NK-92 treated with Interleukin-12 subunit alpha and Interleukin-12 subunit beta, amount 100 ng/mL, for 24 hours (cell line): ENCODE data around the gene CHRM5.
A peak's percentile ranks its signal among the peaks of the same experiment; 100 is the strongest.

Source experiments
- DNase-seq: peaks from one replicate; lab custom pipeline; 2025; lab: John Stamatoyannopoulos, UW

The CHRM5 gene

GRCh38 chr15:34101366-34102174 is 133.3 kb downstream of the CHRM5 start, which contains the start of the genes EMC7 and PGBD4:
TSS of gene EMC7 (minus strand) at chr15:34101862. CDS start at chr15:34101839, 23 bp downstream.
TSS of gene PGBD4 (plus strand) at chr15:34102083. CDS start at chr15:34102532, 449 bp downstream.
- DNase-seq = peak; percentile 98

DNA sequence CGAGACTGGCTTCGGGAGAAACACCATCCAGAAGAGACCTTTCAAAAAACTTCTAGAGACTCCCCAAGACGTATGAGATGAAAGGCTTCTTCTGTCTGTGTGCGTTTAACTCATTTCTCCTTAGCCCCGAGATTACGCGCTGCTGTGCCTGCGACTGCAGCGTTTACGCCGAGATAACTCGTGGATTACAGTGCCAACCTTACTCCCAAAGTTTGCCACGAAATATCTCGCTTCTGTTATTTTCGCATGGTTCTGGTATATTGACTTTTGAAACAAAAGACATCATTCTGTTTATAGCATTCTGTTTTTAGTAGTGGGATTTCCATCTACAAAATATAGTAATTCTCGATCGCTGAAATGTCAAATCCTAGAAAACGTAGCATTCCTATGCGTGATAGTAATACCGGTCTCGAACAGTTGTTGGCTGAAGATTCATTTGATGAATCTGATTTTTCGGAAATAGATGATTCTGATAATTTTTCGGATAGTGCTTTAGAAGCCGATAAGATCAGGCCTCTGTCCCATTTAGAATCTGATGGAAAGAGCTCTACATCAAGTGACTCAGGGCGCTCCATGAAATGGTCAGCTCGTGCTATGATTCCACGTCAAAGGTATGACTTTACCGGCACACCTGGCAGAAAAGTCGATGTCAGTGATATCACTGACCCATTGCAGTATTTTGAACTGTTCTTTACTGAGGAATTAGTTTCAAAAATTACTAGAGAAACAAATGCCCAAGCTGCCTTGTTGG is 134.1 kb downstream of the CHRM5 start:
- no peak for DNase-seq

DNA sequence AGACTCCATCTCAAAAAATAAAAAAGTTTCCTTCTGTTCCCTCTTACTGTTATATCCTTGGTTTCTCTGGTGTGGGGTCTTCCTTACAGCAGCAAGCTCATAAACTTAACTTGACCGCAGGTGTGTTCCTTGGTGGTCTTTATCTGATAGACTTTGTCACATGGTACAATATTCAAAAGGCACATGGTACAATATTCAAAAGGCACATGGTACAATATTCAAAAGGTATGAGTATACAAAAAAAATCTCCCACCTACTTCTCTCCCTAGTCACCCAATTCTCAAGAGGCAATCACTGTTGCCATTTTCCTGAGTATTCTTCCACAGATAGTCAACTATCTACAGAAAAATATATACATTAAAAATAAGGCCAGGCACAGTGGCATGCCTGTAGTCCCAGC is 138.1 kb downstream of the CHRM5 start:
- no peak for DNase-seq

DNA sequence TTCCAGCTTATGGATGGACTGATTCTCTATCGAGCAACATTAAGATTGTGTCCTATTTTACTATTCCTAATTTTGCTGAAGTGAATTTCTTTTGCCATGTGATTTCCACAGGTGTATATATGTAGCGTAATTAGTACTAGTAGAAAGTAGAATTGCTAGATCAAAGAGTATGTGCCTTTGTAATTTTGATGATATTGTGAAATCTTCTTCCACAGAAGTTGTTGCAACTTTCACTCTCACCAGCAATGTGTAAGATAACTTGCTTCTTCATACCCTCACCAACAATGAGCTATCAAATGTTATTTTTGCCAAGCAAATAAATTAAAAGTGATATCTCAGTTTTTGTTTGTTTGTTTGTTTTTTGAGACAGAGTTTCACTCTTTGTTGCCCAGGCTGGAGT is 139.0 kb downstream of the CHRM5 start:
- DNase-seq = no peak

DNA sequence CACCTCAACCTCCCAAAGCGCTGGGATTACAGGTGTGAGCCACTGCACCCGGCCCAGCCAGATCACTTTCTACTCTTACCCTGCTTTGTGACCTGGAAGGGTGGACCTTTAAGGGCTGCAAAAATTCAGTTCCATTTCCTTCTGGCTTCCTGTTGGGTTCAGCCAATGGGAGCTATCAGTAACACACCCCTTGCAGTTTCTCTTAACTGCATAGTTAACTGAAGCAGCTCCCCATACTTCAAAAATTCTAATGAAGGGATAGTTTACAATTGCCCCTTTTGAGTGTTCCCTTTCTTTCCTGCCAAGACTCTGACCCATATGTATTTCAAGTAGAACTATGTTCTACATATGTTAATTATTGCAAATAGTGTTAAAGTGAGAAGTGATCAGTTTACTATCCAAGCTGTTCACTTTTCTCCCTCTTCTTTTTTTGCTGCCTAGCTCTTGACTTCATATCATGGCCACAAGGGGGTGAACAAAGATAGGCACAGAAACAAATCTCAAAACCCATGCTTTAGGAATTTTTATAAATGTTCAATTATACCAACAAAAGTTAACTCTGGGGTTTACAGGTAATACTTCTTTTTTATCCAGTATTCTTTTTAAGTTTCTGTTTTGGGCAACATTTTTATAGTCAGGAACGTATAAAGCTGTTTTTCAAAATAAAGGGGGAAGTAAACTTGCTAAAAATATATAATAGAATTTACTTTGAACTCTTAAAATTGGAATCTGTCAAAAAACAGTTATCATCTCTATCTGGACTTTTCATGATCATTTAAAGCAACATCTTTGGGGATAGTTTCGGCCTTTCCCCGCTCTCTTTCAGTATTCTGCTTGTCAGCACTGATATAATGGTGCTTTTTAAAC is 141.7 kb downstream of the CHRM5 start:
- DNase-seq = no peak

DNA sequence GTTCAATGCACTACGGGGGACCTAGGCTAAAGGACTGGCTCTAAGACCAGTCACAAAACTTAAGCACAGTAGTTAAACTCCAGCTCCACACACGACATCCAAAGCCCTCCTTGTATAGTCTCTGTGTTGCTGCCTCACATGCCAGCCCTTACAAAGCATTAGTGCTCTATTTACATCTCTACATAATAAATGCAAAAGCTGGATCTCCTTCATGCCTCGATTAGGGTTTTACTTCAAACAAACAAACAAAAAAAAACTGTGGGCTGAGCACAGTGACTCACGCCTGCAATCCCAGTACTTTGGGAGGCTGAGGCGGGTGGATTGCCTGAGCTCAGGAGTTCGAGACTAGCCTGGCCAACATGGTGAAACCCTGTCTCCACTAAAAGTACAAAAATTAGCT is 143.2 kb downstream of the CHRM5 start:
- no peak for DNase-seq

DNA sequence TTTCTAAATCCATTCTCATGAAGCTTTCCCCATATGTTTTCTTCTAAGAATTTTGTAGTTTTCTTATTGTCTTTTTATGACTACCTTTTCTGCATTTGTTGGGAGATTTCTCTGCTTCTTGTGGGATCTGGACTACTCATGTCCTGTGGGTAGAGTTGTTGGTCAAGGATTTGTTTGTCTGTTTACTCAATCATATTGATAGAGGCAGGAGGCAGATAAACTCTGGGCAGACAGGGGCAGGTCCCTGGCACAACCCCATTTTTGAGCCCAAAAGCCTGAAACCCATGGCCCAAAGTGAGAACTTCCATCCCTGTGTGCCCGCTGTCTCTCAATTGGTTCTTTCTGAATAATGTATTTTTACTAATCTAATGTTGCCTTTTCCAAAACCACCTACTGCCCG is 145.9 kb downstream of the CHRM5 start:
- no peak for DNase-seq

- DNase-seq = no peak
Measured at GRCh38 chr15:34114739-34115138, 146.4 kb downstream of the CHRM5 start.

DNA sequence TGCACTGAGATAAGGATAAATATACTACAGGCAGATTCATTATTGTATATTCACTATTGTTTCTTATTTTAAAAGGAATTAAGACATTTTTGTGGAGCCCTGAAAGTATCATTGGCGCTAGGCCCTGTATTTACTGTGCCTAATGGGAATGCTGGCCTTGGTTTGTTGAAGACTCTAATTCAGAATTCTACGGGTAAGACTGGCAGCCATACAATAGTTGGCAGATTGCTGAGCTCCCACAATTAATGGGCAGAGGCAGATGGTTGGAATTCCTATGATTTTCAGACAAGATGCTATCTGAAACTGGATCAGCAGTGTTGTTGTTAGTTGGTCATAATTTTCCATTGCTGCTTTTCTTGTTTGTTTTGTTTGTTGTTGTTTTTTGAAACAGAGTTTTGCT is 148.3 kb downstream of the CHRM5 start:
- DNase-seq = no peak
